GM18517 (cell line): ENCODE measurements around the gene RAB42.

Experiments
- ATAC-seq: cut with Tn5 transposase; IDR thresholded peaks from one replicate; pipeline ENCODE4 v1.9.1; 2021; ENCODE audit warnings: mild to moderate bottlenecking, moderate library complexity; ENCODE audit not compliant: unreplicated experiment

RAB42 gene

GRCh38 chr1:28644494-28644893 is 52.4 kb downstream of the RAB42 start:
- no peak for ATAC-seq
